HG03064 (cell line): ENCODE measurements around the gene AVL9.
"Not testable (repeated sequence)": the region's sequence is repeated elsewhere in the genome, so short reads cannot be mapped to it uniquely, and the experiment has no call there.

ENCODE experiments used
- ATAC-seq: cut with Tn5 transposase; IDR thresholded peaks from one replicate; pipeline ENCODE4 v1.9.1; 2021; ENCODE audit warnings: low read depth; ENCODE audit not compliant: unreplicated experiment

The AVL9 gene

DNA sequence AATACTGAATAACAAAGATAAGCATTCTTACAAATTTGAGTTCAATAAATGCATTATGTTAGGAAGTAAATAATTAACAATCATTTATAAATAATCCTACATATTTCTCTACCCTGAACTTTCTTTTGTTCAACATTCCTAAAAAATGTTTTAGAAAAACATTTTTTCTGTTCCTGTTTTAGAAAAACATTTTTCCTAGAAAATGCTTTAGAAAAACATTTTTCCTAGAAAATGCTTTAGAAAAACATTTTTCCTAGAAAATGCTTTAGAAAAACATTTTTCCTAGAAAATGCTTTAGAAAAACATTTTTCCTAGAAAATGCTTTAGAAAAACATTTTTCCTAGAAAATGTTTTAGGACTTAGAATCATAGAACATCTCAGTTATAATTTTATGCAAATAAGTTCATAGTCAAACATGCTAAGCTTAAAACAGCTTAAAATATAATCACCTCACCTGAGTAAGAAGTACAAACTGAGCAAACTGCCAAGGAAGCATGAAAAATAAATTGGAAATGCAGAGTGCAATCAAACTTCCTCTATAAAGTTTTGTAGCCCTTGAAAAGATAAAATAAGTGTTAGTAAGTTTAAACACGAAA is 139.6 kb downstream of the AVL9 start:
- ATAC-seq = not testable (repeated sequence)

DNA sequence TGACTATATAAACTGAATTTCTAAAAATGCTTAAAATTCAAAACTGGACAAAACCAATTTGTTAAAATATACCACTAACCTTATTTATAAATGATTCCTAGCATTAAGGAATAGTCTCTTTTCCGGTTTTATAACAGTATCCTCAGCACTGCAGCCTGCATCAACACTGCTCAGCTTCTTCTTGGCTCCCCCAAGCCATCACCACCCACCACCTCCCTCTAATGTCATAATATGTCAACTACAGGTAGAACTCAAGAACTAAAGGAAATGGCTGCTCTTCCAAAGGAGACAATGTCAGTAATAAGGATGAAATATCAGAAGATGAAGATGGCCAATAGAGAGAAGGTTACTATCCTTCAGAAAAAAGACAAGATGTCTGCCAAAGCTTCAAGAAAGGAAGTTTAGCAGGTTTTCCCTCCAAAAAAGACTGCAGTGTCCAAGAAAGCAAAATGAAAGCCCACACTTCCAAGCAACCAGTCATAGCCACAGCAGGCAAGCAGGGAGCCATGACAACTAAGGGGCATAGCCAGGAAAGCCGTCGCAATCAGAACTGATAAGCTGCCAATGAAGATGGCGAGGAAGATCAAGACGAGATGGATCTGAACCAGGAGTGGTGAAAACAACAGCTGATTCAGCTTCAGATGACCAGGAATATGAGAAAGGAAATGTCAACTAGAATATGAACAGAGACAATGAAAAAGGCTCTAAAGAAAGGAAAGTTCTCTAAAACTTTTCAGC is 141.6 kb downstream of the AVL9 start:
- ATAC-seq = not testable (repeated sequence)

DNA sequence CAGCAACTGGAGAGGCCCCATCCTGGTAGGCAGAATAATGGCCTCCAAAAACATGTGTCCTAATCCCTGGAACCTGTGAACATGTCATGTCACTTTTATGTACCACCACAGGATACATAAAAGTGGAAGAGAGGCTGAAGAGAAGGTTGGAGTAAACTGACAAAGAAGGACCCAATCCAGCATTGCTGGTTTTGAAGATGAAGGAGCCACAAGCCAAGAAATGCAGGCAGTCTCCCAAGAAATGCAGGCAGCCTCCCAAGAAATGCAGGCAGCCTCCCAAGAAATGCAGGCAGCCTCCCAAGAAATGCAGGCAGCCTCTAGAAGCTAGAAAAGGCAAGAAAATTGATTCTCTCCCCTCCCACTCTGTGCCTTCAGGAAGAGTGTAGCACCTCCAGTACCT is 142.3 kb downstream of the AVL9 start:
- not testable (repeated sequence) for ATAC-seq
